HG02973 (cell line): ENCODE measurements around the gene ARNT2.

ENCODE experiments used
- ATAC-seq: cut with Tn5 transposase; IDR thresholded peaks from one replicate; pipeline ENCODE4 v1.9.1; 2021; ENCODE audit warnings: moderate library complexity; ENCODE audit not compliant: unreplicated experiment

ARNT2 gene

GRCh38 chr15:80489030-80489594, 84.9 kb downstream of the ARNT2 start:
- no peak for ATAC-seq

DNA sequence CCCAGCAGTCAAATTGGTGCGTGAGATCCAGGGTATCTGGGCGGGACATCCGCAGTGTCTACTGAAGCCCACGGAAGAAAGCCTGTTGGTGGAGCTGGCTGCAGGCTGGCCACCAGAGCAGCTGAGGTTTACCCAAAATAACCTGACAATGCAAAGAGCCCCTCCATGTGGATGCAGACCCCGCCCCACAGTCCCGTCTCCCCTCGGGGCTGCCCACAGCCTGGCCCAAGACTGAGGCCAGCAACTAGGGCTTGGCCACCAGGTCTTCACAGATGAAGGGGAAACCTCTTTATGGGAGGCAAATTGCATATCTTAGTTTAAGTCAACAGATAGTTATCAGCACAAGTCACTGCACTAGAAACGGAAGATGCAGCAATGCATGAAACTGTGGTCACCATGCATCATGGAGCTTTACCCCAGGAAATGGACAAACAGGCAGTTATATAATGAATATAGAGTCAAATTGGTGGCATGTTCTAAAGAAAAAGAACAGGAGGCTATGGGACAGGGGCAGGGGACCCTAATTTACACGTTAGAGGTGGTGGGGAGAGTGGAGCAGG, 86.3 kb downstream of the ARNT2 start:
- no peak for ATAC-seq

DNA sequence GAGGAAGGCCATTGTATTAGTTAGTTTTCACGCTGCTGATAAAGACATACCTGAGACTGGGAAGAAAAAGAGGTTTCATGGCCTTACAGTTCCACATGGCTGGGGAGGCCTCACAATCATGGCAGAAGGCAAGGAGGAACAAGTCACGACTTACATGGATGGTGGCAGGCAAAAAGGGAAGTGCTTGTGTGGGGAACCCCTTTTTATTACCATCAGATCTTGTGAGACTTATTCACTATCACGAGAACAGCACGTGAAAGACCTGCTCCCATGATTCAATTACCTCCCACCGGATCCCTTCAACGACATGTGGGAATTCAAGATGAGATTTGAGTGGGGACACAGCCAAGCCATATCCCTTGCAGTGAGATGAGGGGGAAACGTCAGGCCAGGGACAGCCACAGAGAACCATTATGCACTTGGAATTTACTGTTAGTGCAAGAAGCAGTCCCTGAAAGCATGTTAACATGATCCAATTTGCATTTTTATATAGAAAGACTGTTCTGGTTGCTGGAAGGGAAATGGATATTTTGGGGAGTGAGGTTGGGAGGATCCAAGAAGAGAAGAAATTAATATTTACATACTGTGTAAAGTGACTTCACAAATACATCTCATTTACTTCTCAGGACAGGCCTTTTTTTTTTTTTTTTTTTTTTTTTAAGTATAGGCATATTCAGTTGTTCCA, 87.1 kb downstream of the ARNT2 start:
- ATAC-seq: no peak

- ATAC-seq: no peak
Measured at GRCh38 chr15:80492409-80492808, 88.2 kb downstream of the ARNT2 start.

DNA sequence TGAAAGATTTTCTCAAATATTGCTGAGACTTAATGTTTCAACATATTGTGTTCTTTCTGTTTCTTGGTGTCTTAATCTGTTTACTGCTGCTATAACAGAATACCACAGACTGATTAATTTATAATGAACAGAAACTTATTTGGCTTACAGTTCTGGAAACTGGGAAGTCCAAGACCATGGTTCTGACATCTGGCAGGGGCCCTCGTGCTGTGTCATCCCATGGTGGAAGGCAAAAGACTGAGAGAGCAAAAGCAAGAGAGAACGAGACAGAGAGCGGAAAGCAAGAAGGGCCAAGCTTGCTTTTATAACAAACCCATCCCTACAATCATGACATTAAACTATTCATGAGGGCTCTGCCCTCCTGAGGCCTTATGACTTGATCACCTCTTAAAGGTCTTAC, 88.7 kb downstream of the ARNT2 start:
- ATAC-seq: no peak

DNA sequence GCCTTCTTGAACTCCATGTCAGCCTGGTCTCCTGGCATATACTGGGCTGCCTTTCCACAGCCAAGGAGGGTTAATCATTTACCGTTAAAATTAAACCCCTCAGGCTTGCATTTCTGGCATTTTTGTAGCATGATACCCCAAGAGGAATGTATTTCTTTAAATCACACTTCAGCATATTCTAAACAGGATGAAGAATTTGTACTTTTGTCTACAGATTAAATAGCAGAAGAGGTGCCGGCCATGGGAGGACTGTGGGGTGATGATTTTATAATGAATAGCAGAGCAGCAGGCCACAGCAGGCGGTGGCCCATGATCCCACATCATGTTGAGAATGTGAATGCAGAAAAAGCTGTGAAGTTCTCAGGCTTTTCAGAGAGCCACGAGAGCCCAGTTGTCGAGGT, 90.2 kb downstream of the ARNT2 start:
- no peak for ATAC-seq

- no peak for ATAC-seq
Measured at GRCh38 chr15:80494756-80495155, 90.6 kb downstream of the ARNT2 start.

GRCh38 chr15:80495401-80495942, 91.3 kb downstream of the ARNT2 start:
- ATAC-seq: no peak

GRCh38 chr15:80496096-80496495, 91.9 kb downstream of the ARNT2 start:
- ATAC-seq: no peak

- no peak for ATAC-seq
Measured at GRCh38 chr15:80497221-80497620, 93.0 kb downstream of the ARNT2 start.

DNA sequence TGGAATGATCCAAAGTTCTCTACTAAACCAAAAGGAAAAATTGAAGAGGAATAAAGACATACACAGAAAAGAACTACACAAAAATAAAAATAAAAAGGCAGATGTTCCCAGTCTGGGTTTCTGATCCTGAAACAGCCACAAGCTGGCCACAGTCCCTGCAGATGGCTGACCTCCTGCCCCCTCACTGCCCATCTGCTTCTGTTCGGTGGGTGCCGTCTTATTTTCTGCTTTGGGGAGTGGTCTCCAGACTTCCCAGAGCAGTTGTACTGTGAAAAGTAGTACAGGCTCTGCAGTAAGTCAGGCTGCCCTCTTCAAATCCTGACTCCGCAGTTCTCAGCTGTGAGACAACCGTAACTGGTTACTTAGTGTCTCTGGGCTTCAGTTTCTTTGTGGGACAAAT, 94.5 kb downstream of the ARNT2 start:
- no peak for ATAC-seq

- no peak for ATAC-seq
Measured at GRCh38 chr15:80500021-80500420, 95.8 kb downstream of the ARNT2 start.

DNA sequence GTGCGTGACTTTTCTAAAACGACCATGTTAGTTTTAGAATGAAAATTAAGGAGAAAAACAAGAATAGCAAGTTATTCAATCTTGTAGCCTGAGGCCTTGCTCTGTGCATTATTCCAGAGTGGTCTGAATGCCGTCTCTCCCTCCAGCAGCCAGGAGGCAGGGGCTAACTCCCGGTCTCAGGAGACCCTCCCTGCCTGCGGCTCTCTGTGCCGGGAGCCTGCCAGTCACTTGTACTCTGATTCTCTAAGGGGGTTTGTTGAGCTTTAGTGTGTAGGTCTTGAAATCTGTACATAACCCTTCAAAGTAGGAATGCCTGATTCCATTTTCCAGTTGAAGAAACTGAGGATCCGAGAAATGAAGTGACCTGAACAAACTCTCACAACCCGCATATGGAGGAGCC, 97.3 kb downstream of the ARNT2 start:
- no peak for ATAC-seq

GRCh38 chr15:80502782-80503181, 98.6 kb downstream of the ARNT2 start:
- no peak for ATAC-seq

DNA sequence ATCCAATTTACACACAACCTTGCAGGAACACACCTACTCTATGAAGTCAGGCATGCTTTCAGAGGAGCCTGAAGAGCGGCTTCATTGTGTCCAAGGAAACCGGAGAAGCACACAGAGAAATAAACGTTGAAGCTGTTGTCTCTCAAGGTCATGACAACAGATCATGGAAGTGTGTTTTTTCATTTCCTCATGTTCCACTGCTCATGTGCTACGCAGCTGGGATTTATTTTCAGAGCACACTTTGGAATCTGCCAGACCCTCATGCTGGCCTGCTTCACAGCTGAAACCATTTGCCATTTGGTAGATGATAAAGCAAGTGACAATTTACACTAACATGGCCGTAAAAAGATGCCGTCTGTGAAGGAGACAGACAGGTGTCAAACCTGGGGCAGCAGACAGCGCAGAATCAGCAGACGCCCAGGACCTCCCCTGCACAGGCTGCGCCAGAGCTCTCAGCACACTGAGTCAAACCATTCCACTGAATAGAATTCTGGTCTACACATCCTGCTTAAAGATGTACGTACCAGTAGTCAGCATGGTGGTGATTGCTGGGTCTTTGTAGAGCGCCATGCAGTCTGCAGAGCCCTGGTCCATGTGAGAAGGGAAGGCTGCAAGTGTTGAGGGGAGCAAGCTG, 99.3 kb downstream of the ARNT2 start:
- ATAC-seq: no peak

DNA sequence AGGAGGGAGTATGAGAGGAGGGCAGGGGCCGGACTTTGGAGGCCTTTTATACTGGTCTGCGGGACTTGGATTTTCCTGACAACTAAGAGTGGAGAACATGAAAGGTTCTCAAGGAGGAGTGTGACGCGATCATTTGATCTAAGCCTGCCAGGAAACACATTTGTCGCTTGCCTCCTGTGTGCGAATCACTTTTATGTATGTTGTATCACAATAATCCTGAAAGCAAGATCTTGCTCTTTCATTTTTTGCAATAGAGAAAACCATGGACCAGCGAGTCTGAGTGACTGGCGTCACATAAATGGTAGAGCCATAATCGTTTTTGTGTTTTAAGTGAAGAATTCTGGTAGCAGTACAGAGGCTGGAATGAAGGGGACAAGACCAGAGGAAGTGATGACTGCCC, 100.7 kb downstream of the ARNT2 start:
- ATAC-seq: no peak

- no peak for ATAC-seq
Measured at GRCh38 chr15:80506286-80506893, 102.2 kb downstream of the ARNT2 start.

GRCh38 chr15:80507131-80507530, 102.9 kb downstream of the ARNT2 start:
- no peak for ATAC-seq

- no peak for ATAC-seq
Measured at GRCh38 chr15:80507638-80508316, 103.6 kb downstream of the ARNT2 start.

DNA sequence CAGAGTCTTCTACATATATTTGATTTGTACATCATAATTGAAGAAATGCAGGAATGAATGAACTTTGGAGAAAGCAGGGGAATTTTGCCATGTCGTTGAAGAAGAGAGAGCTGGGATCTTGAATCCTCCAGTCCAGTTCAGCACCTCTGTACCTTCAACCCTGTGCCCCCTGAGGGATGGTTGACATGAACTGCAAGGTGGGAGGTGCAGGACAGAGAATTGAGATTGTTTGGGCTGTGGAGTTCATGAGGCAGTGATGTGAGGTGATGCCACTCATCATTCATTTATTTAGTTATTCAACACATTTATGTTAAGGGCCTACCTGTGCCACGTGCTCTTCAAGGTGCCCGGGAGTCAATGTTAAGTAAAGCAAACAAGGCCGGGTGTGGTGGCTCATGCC, 104.6 kb downstream of the ARNT2 start:
- ATAC-seq: no peak

GRCh38 chr15:80509800-80510199, 105.6 kb downstream of the ARNT2 start:
- no peak for ATAC-seq
